T-helper 2 cell treated with Interferon-gamma antibody and Interleukin-4, amounts not matched to agents 5 μg/mL and 100 μg/mL, for 36 hours (primary cell): ENCODE measurements around the gene MT1HL1.
"Not testable (repeated sequence)": the region's sequence is repeated elsewhere in the genome, so short reads cannot be mapped to it uniquely, and the experiment has no call there.

Source experiments
- DNase-seq: peaks from one replicate; pipeline ENCODE4 v3.0.0; 2021; ENCODE audit warnings: low spot score
- H3K27ac Mint-ChIP-seq: one replicate; pipeline ENCODE4 v1.8.0; 2021; ENCODE audit warnings: mild to moderate bottlenecking, mixed read lengths
- H3K27me3 Mint-ChIP-seq: one replicate; pipeline ENCODE4 v1.8.0; 2021; ENCODE audit warnings: low read depth, mixed read lengths
- H3K36me3 Mint-ChIP-seq: one replicate; pipeline ENCODE4 v1.8.0; 2021; ENCODE audit warnings: low read depth, mixed read lengths
- H3K4me1 Mint-ChIP-seq: one replicate; pipeline ENCODE4 v1.8.0; 2021; ENCODE audit warnings: low read depth, mixed read lengths
- H3K4me3 Mint-ChIP-seq: one replicate; pipeline ENCODE4 v1.8.0; 2022; ENCODE audit warnings: mild to moderate bottlenecking, moderate library complexity, mixed read lengths
- H3K9me3 Mint-ChIP-seq: one replicate; pipeline ENCODE4 v1.8.0; 2021; ENCODE audit warnings: mixed read lengths

The MT1HL1 gene

DNA sequence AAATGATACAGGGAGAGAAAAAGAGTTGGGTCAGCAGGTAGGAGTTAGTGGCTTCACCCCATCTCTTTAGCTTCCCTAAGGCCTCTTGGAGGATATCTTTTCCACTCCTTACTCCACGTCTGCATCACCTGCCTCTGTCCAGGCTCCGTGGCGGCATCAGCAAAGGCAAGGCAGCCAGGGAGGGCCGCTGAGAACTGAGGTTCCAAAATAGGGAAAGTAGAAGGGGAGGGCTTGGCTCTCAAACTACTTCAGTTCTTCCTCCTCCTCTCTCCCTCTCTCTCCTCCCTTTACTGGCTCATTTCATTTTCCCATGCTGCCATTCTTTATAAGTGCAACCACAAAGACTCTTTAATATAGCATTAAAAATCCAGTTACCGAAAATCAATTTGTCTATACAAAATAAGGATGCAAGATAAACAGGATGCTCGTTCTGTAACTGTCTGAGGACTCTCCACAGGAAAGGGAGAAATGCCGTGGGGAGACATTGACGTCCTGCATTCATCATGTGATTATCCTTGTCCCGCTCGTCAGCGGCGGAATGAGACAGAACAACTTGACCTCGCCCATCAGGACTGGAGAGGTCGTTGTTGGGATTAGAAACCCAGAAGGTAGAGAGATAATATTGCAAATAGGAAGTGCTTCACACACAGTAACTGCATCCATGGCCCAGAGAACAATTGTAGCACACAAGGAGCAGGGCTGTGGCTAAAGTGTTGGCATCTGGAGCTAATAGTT is 3.1 kb upstream of the MT1HL1 start:
- no peak for DNase-seq
- H3K36me3 Mint-ChIP-seq, result no peaks in the 10 kb centered on the region

DNA sequence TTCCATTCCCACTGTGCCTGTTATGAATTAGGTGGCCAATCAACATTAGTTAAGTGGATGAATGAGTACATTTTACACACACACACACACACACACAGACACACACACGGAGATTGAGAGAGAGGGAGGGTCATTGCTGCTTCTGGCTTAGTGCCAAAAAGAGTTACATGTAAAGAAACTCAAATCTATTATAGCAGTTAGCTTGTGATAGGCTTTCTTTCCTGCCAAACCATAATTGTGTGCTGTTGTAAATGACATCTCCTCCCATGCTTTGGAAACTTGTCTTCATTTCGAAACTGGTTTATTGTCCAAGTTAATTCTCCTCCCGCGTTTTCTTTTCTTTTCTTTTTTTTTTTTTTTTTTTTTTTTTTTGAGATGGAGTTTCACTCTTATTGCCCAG is 1.4 kb upstream of the MT1HL1 start:
- H3K4me3 Mint-ChIP-seq, result no peak overlapping the region
- no peaks in the 10 kb centered on the region for H3K4me1 Mint-ChIP-seq
- H3K27ac Mint-ChIP-seq, result no peak overlapping the region
- H3K27me3 Mint-ChIP-seq, result peaks cover 2% of the 10 kb centered on the region
- H3K9me3 Mint-ChIP-seq, result no peaks in the 10 kb centered on the region
- no peaks in the 10 kb centered on the region for H3K36me3 Mint-ChIP-seq
- DNase-seq, result no peak

More for the DNA sequence above, 3.1 kb upstream of the MT1HL1 start:
- Mint-ChIP-seq H3K27me3 (peaks cover 2% of the 10 kb centered on the region), H3K4me3 (no peak overlapping the region), H3K9me3 (no peaks in the 10 kb centered on the region), H3K4me1 (no peaks in the 10 kb centered on the region), H3K27ac (no peak overlapping the region)

DNA sequence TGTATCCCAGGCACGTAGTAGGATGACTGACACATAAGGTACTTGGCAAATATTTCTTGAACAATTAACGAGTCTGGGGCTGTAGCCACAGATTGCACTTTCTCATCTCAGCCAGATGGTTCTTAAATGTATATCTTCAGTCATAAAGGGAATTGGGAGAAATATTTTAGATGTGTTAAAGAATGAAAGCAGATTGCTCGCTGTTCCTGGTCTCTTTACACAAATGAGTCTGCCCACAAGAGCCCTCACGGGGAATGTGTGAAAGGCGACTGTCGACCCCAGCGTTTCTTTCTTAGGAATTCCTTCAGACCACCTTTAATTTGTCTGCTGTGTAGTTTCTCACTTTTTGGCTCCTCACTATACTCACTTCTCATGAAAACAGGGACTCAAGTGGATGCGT is 725 bp downstream of the MT1HL1 start:
- Mint-ChIP-seq H3K27ac (no peak overlapping the region), H3K4me1 (no peaks in the 10 kb centered on the region), H3K4me3 (no peak overlapping the region), H3K27me3 (no peaks in the 10 kb centered on the region), H3K9me3 (no peaks in the 10 kb centered on the region), H3K36me3 (no peaks in the 10 kb centered on the region)
- DNase-seq, result no peak

DNA sequence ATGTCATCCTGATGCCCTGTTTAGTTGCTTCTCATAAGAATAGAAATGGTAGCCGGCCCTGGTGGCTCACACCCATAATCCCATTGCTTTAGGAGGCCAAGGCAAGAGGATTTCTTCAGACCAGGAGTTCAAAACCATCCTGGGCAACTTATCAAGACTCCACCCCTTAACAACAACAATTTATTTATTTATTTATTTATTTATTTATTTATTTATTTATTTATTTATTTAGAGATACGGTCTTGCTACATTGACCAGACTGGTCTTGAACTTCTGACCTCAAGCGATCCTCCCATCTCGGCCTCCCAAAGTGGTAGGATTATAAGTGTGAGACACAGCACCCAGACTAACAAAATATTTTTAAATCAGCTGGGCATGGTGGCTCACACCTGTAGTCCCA is 4.0 kb downstream of the MT1HL1 start:
- Mint-ChIP-seq H3K4me3 (no peak overlapping the region), H3K4me1 (no peaks in the 10 kb centered on the region), H3K27me3 (no peaks in the 10 kb centered on the region), H3K36me3 (no peaks in the 10 kb centered on the region), H3K27ac (no peak overlapping the region), H3K9me3 (no peaks in the 10 kb centered on the region)
- DNase-seq, result no peak

DNA sequence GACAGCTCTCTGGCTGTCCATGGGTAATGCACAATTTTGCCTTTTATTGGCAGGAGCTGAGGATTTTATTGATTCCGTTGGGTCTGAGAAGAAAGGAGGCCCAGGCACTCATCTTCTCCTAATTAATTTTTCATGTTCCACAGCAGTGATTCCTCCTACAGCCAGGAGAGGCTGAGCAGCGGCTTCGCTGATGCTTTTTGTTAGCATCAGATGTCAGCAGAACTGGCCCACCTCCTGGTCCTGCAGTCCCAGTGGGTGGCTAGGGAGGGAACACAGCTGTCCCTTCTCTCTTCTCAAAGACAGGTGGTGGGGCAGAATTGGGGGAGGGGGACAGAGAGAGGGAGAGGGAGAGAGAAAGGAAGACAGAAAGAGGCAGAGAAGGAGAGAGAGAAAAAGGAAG is 5.7 kb downstream of the MT1HL1 start:
- no peak overlapping the region for H3K27ac Mint-ChIP-seq
- no peaks in the 10 kb centered on the region for H3K27me3 Mint-ChIP-seq
- H3K36me3 Mint-ChIP-seq, result no peaks in the 10 kb centered on the region
- H3K4me3 Mint-ChIP-seq, result no peak overlapping the region
- no peaks in the 10 kb centered on the region for H3K9me3 Mint-ChIP-seq
- H3K4me1 Mint-ChIP-seq, result no peaks in the 10 kb centered on the region
- DNase-seq, result no peak

DNA sequence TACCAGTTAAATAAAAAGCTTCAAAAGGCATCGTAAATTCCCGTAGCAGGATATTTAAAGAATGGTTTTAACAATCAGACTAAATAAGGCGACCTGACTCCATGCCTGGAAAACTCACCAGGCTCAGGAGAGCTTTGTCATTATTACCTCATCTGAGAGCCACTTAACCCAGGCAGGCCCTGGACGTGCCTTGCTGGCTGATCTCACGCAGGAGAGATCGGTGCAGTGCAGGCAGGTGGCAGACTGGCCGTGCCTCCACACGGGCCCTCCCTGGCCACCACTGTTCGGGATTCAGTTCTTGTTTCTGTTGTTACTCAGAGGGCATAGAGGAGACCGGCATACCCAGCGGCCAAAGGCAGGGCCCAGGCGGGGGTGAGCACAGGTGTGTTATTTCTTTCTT is 6.4 kb downstream of the MT1HL1 start:
- Mint-ChIP-seq H3K36me3 (no peaks in the 10 kb centered on the region), H3K9me3 (no peaks in the 10 kb centered on the region)

DNA sequence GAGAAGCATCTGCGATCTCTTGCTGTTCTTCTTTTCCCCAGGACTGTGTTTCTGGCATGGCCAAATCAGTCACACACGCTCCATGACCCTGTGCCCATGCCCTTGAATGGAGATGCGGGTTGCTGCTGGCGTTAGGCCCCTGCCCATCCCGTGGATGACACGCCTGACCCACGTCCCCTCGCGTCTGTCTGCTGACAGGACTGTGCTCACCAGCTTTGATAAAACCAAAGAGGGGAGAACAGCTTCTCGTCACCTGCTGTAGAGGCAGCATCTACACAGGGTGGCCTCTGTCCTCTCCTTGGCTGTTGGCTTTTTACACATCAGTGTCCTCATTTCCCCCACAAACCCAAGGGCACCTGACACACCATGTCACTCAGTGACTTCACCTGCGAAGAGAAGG is 6.9 kb downstream of the MT1HL1 start:
- no peak overlapping the region for H3K4me3 Mint-ChIP-seq

More for the DNA sequence above, 6.4 kb downstream of the MT1HL1 start:
- DNase-seq, result no peak
- Mint-ChIP-seq H3K27me3 (no peaks in the 10 kb centered on the region), H3K27ac (no peak overlapping the region), H3K4me1 (no peaks in the 10 kb centered on the region), H3K4me3 (no peak overlapping the region)

DNA sequence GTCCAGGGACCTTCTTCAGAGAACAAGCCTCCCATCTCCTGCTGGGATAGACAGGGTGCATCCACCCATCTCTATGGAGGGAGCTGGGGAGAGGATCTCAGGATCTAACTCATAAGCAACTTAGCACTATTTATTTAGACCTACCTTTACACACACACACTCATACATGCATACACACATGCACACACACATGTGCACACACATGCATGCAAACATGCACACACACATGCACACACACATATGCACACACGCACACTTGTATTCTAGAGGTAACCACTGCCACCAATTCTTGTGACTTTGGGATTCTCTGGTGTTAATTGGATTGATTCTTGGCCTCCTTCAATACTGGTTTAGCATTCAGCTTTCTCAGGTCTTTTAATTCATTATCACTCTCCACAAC is 9.8 kb downstream of the MT1HL1 start:
- no peaks in the 10 kb centered on the region for H3K36me3 Mint-ChIP-seq
- no peak for DNase-seq
- H3K4me3 Mint-ChIP-seq, result no peak overlapping the region
- H3K4me1 Mint-ChIP-seq, result no peaks in the 10 kb centered on the region
- no peaks in the 10 kb centered on the region for H3K27me3 Mint-ChIP-seq
- no peak overlapping the region for H3K27ac Mint-ChIP-seq
- no peaks in the 10 kb centered on the region for H3K9me3 Mint-ChIP-seq

More for the DNA sequence above, 6.9 kb downstream of the MT1HL1 start:
- Mint-ChIP-seq H3K27ac (no peak overlapping the region), H3K9me3 (no peaks in the 10 kb centered on the region), H3K4me1 (no peaks in the 10 kb centered on the region), H3K27me3 (no peaks in the 10 kb centered on the region), H3K36me3 (no peaks in the 10 kb centered on the region)
- no peak for DNase-seq

DNA sequence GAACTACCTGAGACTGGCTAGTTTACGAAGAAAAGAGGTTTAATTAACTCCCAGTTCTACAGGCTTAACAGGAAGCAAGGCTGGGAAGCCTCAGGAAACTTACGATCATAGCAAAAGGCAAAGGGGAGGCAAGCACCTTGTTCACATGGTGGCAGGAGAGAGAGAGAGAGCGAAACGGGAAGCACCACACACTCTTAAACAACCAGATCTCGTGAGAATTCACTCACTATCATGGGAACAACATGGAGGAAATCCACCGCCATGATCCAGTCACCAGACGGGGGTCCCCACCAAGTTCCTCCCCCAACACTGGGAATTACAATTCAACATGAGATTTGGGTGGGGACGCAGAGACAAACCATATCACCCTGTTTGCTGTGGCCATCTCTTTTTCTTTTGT is 11.8 kb downstream of the MT1HL1 start:
- H3K36me3 Mint-ChIP-seq, result no peaks in the 10 kb centered on the region
- H3K27me3 Mint-ChIP-seq, result peaks cover 3% of the 10 kb centered on the region
- H3K4me1 Mint-ChIP-seq, result no peaks in the 10 kb centered on the region
- H3K27ac Mint-ChIP-seq, result no peak overlapping the region
- H3K4me3 Mint-ChIP-seq, result no peak overlapping the region
- no peak for DNase-seq
- no peaks in the 10 kb centered on the region for H3K9me3 Mint-ChIP-seq

DNA sequence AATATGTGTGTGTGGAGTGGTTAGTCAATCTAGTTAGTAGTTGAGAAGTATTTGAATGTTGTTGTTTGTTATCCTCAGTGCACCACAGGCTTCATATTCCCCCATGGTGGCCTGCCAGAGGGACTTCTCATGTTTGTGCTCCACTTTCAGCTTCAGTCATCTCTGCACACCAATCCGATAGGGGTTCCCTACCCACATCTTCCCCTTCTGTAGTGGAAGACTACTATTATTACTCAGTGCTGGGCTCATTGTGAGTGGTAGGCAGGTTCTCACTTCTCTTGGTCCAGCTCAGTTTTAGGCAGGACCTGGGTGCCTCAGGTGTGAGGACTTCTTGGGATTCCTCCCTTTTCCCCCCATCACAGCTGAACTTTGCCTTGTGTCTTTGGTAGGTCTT is 14.2 kb downstream of the MT1HL1 start:
- peaks cover 3% of the 10 kb centered on the region for H3K27me3 Mint-ChIP-seq
- H3K27ac Mint-ChIP-seq, result no peak overlapping the region
- DNase-seq, result no peak
- no peaks in the 10 kb centered on the region for H3K9me3 Mint-ChIP-seq
- H3K4me3 Mint-ChIP-seq, result no peak overlapping the region
- no peaks in the 10 kb centered on the region for H3K36me3 Mint-ChIP-seq
- H3K4me1 Mint-ChIP-seq, result no peaks in the 10 kb centered on the region

DNA sequence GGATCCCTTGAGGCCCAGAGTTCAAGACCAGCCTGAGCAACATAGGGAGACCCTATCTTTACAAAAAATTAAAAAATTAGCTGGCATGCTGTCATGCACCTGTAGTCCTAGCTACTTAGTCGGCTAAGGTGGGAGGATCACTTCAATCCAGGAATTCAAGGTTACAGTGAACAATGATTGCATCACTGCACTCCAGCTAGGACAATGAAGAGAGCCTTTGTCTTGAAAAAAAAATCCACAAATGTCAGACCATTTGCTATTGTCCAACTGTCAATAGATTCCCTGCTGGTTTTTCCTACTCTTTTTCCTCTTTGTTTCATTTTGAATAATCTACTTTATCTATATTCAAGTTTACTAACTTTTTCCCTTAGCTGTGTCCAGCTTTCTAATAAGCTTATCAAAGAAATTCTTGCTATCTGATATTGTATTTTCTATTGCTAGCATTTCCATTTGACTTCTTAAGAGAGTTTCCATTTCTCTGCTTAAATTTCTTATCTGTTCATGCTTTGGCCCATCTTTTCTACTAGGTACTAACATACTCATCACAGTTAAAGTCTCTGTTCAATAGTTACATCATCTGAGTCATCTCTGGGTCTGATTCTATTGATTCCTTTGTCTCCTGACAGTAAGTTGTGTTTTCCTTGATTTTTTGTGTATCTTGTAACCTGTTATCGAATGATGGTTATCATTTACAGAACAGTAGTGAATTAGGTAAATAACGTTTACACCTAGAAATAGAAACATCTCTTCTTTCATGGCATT is 14.8 kb downstream of the MT1HL1 start:
- no peaks in the 10 kb centered on the region for H3K4me1 Mint-ChIP-seq
- H3K4me3 Mint-ChIP-seq, result no peak overlapping the region
- DNase-seq, result no peak

DNA sequence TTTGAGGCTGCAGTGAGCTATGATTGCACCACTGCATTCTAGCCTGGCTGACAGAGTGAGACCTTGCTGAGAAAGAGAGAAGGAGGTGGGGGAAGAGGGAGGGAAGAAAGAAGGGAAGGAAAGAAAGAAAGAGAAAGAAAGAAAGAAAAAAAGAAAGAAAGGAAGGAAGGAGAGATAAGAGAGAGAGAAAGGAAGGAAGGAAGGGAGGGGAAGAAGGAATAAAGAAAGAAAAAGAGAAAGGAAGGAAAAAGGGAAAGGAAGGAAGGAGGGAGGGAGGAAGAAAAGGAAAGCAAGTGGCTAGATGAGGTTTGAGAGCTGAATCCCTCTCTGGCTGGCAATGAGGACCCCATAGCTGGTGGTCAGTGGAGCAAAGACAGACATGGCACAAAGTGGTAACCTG is 20.4 kb downstream of the MT1HL1 start:
- Mint-ChIP-seq H3K36me3 (no peaks in the 10 kb centered on the region), H3K9me3 (no peaks in the 10 kb centered on the region)

More for the DNA sequence above, 14.8 kb downstream of the MT1HL1 start:
- Mint-ChIP-seq H3K27me3 (peaks cover 3% of the 10 kb centered on the region), H3K27ac (no peak overlapping the region), H3K36me3 (no peaks in the 10 kb centered on the region), H3K9me3 (no peaks in the 10 kb centered on the region)

DNA sequence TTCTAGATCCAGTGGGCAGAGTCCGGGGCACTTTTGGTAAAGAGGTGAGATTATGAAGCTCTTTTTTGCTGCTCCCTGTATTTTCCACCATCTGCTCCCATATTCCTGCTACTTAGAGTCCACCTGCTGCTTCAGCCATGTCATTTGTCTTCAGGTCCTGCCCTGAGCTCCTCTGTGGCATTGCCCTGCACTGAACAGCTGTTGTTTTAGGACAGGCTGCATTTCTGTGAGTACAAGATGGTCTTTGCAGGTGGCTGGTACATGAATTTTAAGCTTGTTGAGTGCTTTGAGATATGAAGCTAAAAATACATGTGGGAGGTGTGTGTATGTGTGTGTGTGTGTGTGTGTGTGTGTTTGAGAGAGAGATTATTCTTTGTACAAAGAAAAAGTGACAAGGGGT is 21.9 kb downstream of the MT1HL1 start:
- Mint-ChIP-seq H3K27me3 (no peaks in the 10 kb centered on the region), H3K27ac (no peak overlapping the region), H3K36me3 (no peaks in the 10 kb centered on the region), H3K4me1 (no peaks in the 10 kb centered on the region), H3K9me3 (no peaks in the 10 kb centered on the region), H3K4me3 (no peak overlapping the region)
- DNase-seq, result no peak

More for the DNA sequence above, 20.4 kb downstream of the MT1HL1 start:
- no peak overlapping the region for H3K4me3 Mint-ChIP-seq
- H3K27me3 Mint-ChIP-seq, result no peaks in the 10 kb centered on the region
- no peak overlapping the region for H3K27ac Mint-ChIP-seq
- no peaks in the 10 kb centered on the region for H3K4me1 Mint-ChIP-seq
- no peak for DNase-seq

DNA sequence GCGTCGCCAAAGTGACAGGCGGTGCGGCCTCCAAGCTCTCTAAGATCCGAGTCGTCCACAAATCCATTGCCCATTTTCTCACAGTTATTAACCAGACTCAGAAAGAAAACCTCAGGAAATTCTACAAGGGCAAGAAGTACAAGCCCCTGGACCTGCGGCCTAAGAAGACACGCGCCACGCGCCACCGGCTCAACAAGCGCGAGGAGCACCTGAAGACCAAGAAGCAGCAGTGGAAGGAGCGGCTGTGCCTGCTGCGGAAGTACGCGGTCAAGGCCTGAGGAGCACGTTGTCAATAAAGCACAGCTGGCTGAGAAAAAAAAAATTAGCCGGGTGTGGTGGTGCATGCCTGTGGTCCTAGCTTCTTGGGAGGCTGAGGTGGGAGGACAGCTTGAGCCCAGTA is 22.8 kb downstream of the MT1HL1 start:
- H3K27me3 Mint-ChIP-seq, DNase-seq: not testable (repeated sequence)

More for the DNA sequence above, 22.8 kb downstream of the MT1HL1 start:
- not testable (repeated sequence) for H3K9me3 Mint-ChIP-seq, H3K4me3 Mint-ChIP-seq, H3K4me1 Mint-ChIP-seq, H3K27ac Mint-ChIP-seq, H3K36me3 Mint-ChIP-seq
